A673 (cell line): ENCODE measurements around the gene C19orf38. TPM values are rescaled to one million over a fixed set of nuclear protein-coding genes. Genes with fewer than 3 reads are reported as not detected.

Experiments used
- BruUV-seq: library from RNA; stranded (reverse); fragments of 400-500 nt; replicated peaks from 2 replicates; lab custom pipeline; 2021; lab: Mats Ljungman, UMichigan
- CTCF ChIA-PET: fragments of 300-600 bp; sonication (Branson Sonifier 250); formaldehyde crosslinking; loops from one replicate; lab custom pipeline; 2022; ENCODE audit warnings: antibody characterized with exemption; lab: Charles Lee
- POLR2A ChIA-PET: fragments of 300-600 bp; sonication (Branson Sonifier 250); formaldehyde crosslinking; loops from one replicate; lab custom pipeline; 2022; ENCODE audit warnings: antibody characterized with exemption; ENCODE audit not compliant: low non-redundant PET; lab: Charles Lee
- DNase-seq: peaks from one replicate; pipeline ENCODE4 v3.0.0-alpha.2; 2015; ENCODE audit warnings: low spot score
- H3K27ac ChIP-seq: fragments of 200-600 bp; sonication (generic); 2 replicates; pipeline ENCODE4 v1.5.1; 2016; ENCODE audit warnings: mixed run types, low read depth, mild to moderate bottlenecking, mixed read lengths, antibody characterized with exemption, low read length; ENCODE audit not compliant: poor library complexity, severe bottlenecking
- H3K27me3 ChIP-seq: fragments of 200-600 bp; sonication (generic); replicated peaks from 2 replicates; pipeline ENCODE4 v1.6.1; 2017; ENCODE audit warnings: mixed run types, low read depth, mild to moderate bottlenecking, mixed read lengths, antibody characterized with exemption, low read length; ENCODE audit not compliant: insufficient read depth, poor library complexity
- H3K36me3 ChIP-seq: fragments of 200-600 bp; sonication (generic); 2 replicates; pipeline ENCODE4 v1.6.1; 2016; ENCODE audit warnings: mixed run types, mild to moderate bottlenecking, mixed read lengths, antibody characterized with exemption, low read length; ENCODE audit not compliant: insufficient read depth, poor library complexity, severe bottlenecking
- H3K4me1 ChIP-seq: fragments of 200-600 bp; sonication (generic); 2 replicates; pipeline ENCODE4 v1.6.1; 2017; ENCODE audit warnings: mixed run types, mild to moderate bottlenecking, mixed read lengths, antibody characterized with exemption, low read length; ENCODE audit not compliant: insufficient read depth, poor library complexity, severe bottlenecking
- H3K4me3 ChIP-seq: fragments of 200-600 bp; sonication (generic); 2 replicates; pipeline ENCODE4 v1.5.1; 2016; ENCODE audit warnings: low read depth, mixed run types, mild to moderate bottlenecking, mixed read lengths, low read length; ENCODE audit not compliant: poor library complexity, severe bottlenecking
- H3K9me3 ChIP-seq: fragments of 200-600 bp; sonication (generic); 2 replicates; pipeline ENCODE4 v1.6.1; 2016; ENCODE audit warnings: mixed run types, low read depth, mild to moderate bottlenecking, mixed read lengths, antibody characterized with exemption, low read length; ENCODE audit not compliant: poor library complexity, severe bottlenecking
- EZH2 ChIP-seq: fragments of 200-600 bp; sonication (generic); IDR thresholded peaks from 2 replicates; pipeline ENCODE4 v1.6.1; 2017; ENCODE audit warnings: borderline replicate concordance, low read depth, mild to moderate bottlenecking, mixed read lengths, antibody characterized with exemption, low read length; ENCODE audit not compliant: poor library complexity, severe bottlenecking
- intact Hi-C: fragments of 100-400 bp; cut with micrococcal nuclease; formaldehyde crosslinking; loops from one replicate; pipeline ENCODE4 v1.10.0; 2022; ENCODE audit not compliant: unreplicated experiment
- microRNA-seq: library from miRNA; unstranded; fragments of <30 nt; microRNA quantifications from one replicate; pipeline ENCODE4 v1.2.0, GENCODE V29; 2021
- total RNA-seq: library from RNA; stranded (reverse); gene quantifications from 2 replicates; pipeline ENCODE4 v1.2.3, GENCODE V29; 2021
- TF ChIP-seq, protein P1 (sequence below): fragments of 300-800, 200-600 bp; sonication (generic); conservative IDR thresholded peaks from 2 replicates; pipeline ENCODE4 v1.5.1; 2017; ENCODE audit warnings: low read depth, mild to moderate bottlenecking, antibody characterized with exemption, low read length, moderate library complexity, mixed read lengths

C19orf38 gene
- total RNA-seq, 1 experiment from 2014 or later, result not detected

DNA sequence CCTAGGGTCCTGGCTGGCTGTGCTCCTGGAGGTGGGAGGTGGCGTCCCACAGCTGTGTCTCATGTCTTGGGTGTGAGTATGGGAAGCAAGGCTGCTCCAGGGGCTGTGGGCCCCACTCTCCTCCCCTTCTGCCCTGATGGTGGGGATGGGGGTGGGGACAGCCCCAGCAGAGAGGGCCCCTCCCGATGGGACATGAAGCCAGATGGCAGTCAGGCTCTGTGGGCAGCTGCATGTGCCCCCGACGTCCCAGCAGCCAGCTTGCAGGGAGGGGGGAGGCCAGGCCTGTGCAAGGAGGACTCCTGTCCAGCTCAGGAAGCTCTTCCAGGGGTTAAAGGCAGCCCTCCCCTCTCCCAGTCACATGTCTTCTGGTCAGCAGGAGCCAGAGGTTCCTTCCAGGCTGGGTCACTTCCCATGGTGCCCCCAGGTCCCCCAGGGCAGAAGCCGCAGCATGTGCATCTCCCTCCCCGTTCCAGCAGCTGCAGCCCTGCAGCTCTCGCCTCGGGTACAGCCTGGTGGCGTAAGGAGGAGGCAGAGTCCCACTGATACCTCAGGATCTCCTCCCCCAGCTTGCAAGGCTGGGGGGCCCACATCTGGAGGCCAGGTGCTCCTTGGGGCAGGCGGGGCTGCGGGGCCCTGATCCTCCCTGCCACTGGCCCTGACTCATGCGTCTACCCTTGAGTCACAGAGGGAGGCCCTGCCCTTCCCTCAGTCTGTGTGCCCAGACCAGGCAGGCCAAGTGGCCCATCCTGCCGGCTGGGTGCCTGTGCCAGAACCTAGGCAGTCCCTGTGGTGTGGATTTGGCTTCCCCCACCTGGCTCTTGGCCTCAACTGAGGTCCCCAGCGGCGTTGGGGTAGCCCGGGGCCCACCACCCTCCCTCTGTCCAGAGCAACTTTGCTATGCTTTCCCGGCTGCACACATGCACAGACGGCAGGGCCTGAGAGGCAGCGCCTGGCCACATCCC, 67.2 kb downstream of the C19orf38 start:
- no peak overlapping the region for H3K4me3 ChIP-seq
- POLR2A ChIA-PET, result no interaction called here
- intact Hi-C loops, result no loop called here
- no peaks in the 10 kb centered on the region for H3K9me3 ChIP-seq
- H3K27me3 ChIP-seq, result no peaks in the 10 kb centered on the region
- TF ChIP-seq, protein P1, sequence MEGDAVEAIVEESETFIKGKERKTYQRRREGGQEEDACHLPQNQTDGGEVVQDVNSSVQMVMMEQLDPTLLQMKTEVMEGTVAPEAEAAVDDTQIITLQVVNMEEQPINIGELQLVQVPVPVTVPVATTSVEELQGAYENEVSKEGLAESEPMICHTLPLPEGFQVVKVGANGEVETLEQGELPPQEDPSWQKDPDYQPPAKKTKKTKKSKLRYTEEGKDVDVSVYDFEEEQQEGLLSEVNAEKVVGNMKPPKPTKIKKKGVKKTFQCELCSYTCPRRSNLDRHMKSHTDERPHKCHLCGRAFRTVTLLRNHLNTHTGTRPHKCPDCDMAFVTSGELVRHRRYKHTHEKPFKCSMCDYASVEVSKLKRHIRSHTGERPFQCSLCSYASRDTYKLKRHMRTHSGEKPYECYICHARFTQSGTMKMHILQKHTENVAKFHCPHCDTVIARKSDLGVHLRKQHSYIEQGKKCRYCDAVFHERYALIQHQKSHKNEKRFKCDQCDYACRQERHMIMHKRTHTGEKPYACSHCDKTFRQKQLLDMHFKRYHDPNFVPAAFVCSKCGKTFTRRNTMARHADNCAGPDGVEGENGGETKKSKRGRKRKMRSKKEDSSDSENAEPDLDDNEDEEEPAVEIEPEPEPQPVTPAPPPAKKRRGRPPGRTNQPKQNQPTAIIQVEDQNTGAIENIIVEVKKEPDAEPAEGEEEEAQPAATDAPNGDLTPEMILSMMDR, result no peak
- TF ChIP-seq EZH2, result no peak
- H3K27ac ChIP-seq, result no peak overlapping the region
- H3K36me3 ChIP-seq, result peaks cover 32% of the 10 kb centered on the region
- BruUV-seq, result no TSS peak
- CTCF ChIA-PET, result no interaction called here
- no peaks in the 10 kb centered on the region for H3K4me1 ChIP-seq
- no peak for DNase-seq

DNA sequence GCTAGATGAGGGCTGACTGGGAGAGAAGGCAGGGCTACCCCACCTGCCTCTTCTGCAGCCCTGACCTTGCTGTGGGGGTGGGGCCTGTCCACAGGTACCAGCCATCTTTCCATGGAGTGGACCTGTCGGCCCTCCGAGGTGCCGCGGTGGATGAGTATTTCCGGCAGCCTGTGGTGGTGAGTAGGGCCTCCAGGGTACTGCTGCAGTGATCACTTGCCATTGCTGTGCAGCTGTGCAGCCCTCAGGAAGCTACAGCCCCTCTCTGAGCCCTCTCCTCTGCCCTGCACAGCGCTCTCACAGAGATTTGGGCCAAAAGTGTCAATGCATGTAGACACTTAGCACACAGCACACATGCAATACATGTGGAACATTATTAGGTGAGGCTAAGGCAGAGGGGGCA, 68.4 kb downstream of the C19orf38 start:
- Histone ChIP-seq H3K27me3 (no peaks in the 10 kb centered on the region), H3K4me1 (no peaks in the 10 kb centered on the region), H3K4me3 (no peak overlapping the region), H3K27ac (no peak overlapping the region), H3K9me3 (no peaks in the 10 kb centered on the region), H3K36me3 (peaks cover 41% of the 10 kb centered on the region)
- intact Hi-C loops, result no loop called here
- TF ChIP-seq, protein P1, result no peak
- no peak for TF ChIP-seq EZH2
- POLR2A ChIA-PET, result no interaction called here
- DNase-seq, result no peak
- CTCF ChIA-PET, result no interaction called here
- no TSS peak for BruUV-seq

DNA sequence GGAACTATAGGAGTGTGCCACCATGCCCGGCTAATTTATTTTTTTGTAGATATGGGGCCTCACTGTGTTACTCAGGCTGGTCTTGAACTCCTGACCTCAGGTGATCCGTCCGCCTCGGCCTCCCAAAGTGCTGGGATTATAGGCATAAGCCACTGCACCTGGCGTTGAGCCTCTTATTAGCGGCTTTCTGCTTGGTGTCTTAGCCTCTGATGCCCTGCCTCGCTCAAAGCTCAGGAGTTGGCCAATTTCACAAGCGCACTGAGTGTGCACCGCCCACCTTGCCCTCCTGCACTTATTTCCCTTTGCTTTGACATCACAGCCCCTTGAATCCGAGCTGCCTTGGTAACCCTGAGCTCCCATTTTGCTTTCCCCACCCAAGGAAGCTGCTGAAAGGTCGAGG, 70.1 kb downstream of the C19orf38 start:
- DNase-seq, result no peak
- Histone ChIP-seq H3K4me3 (no peak overlapping the region), H3K4me1 (no peaks in the 10 kb centered on the region), H3K36me3 (peaks cover 37% of the 10 kb centered on the region), H3K27me3 (no peaks in the 10 kb centered on the region), H3K27ac (no peak overlapping the region), H3K9me3 (no peaks in the 10 kb centered on the region)
- CTCF ChIA-PET, result no interaction called here
- no peak for TF ChIP-seq EZH2
- TF ChIP-seq, protein P1, result no peak
- no TSS peak for BruUV-seq
- POLR2A ChIA-PET, result interaction anchor here (0.6 kb wide), 1 partner anchor 517 kb away, joined by 3 read pairs; the partner anchor contains the start of gene PRKCSH
- intact Hi-C loops, result no loop called here

Small RNA genes within 50 kb of the gene (microRNA-seq; reads per million reads assigned to microRNA genes)
- not detected for gene MIR199A1
- 1.9 reads per million for gene MIR6793

Other genes with a start within 250 kb of the C19orf38 start
- 35.4 and 52.2 TPM in 2 replicates for gene SLC44A2, start 222.9 kb upstream of the C19orf38 start, total RNA-seq
- 665 and 683 TPM in 2 replicates for gene ILF3, start 194.1 kb upstream of the C19orf38 start, total RNA-seq
- 82.4 and 89.6 TPM in 2 replicates for gene QTRT1, start 147.0 kb upstream of the C19orf38 start, total RNA-seq
- 143 and 155 TPM in 2 replicates for gene DNM2, start 130.3 kb upstream of the C19orf38 start, total RNA-seq
- gene TMED1, start 12.2 kb upstream of the C19orf38 start, total RNA-seq, result 23.1 and 27.3 TPM in 2 replicates
- 78.7 and 81.5 TPM in 2 replicates for gene CARM1, start 23.1 kb downstream of the C19orf38 start, total RNA-seq
- 24.5 and 24.6 TPM in 2 replicates for gene YIPF2, start 80.2 kb downstream of the C19orf38 start, total RNA-seq
- 30.0 and 32.5 TPM in 2 replicates for gene TIMM29, start 80.4 kb downstream of the C19orf38 start, total RNA-seq
- 307 and 319 TPM in 2 replicates for gene SMARCA4, start 112.6 kb downstream of the C19orf38 start, total RNA-seq
- 162 and 175 TPM in 2 replicates for gene LDLR, start 241.0 kb downstream of the C19orf38 start, total RNA-seq